ENCODE results near the gene SH3RF3.

The SH3RF3 gene

DNA sequence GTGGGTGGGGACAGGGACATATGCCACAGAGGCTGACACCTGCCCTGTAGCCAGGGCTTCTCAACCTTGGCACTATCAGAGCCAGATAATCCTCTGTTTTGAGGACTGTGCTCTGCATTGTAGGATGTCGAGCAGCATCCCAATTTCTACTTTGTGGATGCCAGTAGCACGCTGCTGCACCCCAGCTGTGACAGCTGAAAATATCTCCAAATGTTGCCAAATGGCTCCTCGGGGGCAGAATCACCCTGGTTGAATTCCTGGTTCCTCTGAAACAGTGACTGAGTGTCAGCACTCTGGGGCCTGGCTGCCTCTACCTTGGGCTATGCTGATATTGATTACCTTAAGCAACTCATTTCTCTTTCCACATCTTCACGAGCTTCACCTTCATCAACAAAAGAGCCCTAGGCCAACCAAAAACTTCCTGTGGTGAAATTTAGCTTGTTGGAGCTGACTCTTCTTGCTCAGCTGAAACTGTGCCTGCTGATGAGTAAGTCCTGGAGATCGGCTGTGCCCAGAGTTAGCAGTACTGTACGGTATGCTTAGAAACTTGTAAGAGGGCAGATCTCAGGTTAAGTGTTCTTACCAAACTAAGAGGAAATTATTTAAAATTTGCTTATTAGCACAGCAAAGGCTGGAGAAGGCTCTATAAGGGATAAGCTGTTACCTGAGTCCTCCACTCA is 346.7 kb downstream of the SH3RF3 start:
- DNase-seq (ENCODE audit: low read depth) = no peak

DNA sequence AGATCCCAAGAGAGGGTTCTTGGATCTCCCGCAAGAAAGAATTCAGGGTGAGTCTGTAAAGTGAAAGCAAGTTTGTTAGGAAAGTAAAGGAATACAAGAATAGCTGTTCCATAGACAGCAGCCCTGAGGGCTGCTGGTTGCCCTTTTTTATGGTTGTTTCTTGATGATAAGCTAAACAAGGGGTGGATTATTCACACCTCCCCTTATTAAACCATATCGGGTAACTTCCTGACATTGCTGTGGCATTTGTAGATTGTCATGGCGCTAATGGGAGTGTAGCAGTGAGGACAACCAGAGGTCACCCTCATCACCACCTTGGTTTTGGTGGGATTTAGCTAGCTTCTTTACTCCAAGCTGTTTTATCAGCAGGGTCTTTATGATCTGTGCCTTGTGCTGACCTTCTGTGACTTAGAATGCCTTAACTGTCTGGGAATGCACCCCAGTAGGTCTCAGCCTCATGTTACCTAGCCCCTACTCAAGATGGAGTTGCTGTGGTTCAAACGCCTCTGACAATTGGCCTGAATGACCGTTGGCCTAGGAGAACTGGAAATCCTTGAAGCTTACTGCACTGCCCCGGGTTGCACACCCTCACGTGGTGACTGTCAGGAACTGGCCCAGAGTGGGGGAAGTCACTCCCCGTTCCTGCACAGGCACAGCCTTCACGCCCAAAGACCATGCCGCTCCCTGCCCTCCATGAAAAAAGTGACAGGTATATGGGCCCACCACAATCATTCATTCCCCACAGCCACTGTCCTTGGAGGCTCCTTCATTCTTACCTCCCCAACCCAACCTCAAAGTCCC is 347.8 kb downstream of the SH3RF3 start:
- no peak for DNase-seq (ENCODE audit: low read depth)

GRCh38 chr2:109478906-109479493 is 350.0 kb downstream of the SH3RF3 start:
- no peak for DNase-seq (ENCODE audit: low read depth)

- no peak for DNase-seq (ENCODE audit: low read depth)
Measured at GRCh38 chr2:109479804-109480203, 350.8 kb downstream of the SH3RF3 start.

GRCh38 chr2:109480486-109481195 is 351.6 kb downstream of the SH3RF3 start:
- no peak for DNase-seq (ENCODE audit: low read depth)

DNA sequence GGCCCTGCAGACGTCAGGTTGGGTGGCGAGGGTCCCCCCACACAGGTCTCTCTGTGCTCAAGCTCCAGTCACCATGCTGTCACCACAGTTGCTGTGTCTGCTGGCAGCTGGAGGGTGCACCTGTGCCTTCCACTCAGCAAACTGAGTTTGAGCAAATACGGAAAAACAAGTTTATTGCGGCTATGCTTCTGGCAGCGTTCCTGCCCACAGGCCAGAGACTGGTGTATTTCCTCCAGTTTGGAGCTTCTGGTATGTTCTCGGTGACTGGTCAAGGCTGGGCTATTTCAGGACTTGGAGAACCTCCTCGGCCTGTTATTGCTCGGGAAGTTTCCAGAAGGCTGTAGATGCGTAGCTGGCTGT is 352.2 kb downstream of the SH3RF3 start:
- no peak for DNase-seq (ENCODE audit: low read depth)

DNA sequence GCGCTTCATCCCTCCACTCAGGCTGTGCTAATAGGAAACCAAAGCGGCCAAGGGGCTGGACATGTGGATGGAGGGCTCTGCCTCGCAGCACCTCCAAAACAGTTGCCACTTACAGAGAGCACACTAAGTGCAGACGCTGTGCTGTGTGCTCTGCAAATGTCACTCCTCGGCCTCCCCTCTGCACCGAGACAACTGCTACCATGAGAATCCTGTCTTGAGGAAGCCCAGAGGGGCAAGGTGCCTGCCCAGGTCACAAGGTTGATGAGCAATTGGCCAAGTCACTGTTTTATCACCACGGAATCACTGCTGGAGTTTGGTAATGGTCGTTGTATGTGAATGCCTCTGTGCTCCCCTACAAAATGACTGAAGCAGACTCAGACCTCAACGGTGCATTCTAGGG is 352.6 kb downstream of the SH3RF3 start:
- no peak for DNase-seq (ENCODE audit: low read depth)

DNA sequence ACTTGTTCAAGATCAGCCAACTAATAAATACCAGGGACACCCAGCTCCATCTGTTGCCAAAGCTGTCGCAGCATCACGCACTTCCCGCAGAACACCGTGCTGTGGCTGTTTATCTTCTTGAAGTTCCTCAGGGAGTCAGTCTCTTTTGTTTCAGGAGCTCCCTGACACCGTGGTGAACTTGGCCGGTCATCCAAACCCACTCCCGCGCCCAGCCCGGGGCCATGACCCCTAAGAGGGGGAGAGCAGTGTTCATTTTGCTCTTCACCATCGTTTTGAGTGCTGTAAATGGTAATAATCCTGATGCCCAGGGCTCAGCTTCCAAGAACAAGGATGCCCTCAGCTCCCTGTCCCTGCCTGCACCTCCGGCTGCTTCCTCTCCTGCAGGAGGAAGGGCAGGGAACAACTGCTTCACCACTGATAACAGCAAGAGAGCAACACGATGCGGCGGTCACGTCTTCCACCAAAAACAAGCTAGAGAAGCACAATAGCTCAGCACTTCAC is 353.4 kb downstream of the SH3RF3 start:
- DNase-seq (ENCODE audit: low read depth) = no peak

DNA sequence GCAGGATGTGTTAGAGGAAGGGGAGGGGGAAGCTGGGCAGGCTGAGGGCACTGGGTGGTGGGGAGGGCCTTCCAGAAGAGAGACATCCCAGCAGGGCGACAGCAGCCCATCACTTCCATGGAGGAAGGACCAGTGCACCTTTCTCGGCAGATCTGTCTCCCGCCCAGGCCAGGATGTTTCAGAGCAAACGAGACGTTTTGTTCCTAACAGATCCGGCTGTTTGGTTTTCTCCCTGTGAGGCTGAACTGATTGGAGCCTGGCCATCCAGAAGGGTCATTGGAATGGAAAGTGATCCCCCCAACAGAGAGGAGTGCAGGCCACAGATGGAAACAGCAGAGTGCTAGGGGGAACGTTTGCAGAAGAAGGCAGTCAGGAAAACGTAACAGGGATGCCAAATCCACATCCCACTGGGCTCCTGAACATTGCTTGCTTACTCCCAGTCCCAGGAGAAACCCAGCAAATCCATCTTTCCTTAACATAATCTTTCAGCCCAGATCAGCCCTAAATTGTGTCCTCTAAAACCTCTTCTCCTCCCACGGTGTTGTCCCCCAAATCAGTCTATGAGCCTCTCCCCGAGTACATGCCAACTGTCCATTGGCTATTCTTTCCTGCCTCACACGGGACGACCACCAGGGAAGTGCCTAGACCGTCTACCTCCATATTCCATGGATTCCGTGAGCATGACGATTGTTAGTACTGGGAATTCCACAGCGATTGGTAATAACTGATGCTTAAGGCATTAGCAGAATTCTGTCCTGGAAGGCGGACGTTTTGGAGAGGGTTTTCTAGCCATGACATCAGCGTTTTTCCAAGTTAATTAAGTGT is 357.9 kb downstream of the SH3RF3 start:
- no peak for DNase-seq (ENCODE audit: low read depth)

DNA sequence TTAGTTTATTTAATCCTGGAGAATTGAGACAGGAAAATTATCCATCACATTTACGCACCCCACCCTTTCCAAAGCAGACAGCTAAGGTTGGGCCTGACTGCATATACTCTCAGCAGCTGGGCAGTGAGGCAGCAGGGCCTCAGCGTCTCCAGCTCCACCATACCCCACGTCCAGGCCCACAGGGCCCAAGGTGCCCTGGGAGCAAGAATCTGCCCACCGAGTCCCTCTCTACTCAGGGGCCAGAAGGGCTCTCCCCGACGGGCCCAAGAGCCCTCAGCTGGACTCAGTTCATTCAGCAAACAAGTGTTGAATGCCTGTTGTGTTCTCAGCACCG is 358.5 kb downstream of the SH3RF3 start:
- no peak for DNase-seq (ENCODE audit: low read depth)

GRCh38 chr2:109487871-109488655 is 359.1 kb downstream of the SH3RF3 start:
- no peak for DNase-seq (ENCODE audit: low read depth)

DNA sequence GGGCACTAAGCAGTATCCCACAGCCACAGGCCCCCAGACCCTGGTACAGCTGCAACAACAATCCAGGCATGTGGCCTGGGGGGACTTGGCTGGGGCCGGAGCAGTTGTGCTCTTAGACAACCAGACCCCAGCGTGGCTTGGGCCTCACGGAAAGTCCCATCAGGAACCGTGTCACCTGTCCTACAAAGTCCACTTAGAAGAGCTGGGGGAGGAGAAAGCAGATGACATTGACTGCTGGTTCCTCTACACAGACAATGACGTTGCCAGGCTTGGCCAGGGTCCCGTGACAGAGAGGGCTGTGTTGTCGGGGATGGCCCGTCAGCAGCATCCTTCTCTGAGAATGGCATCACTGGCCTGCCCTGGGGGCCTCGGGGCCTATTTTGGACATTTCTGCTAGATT is 360.3 kb downstream of the SH3RF3 start:
- DNase-seq (ENCODE audit: low read depth) = no peak

GRCh38 chr2:109493176-109493935 is 364.4 kb downstream of the SH3RF3 start:
- no peak for DNase-seq (ENCODE audit: low read depth)

DNA sequence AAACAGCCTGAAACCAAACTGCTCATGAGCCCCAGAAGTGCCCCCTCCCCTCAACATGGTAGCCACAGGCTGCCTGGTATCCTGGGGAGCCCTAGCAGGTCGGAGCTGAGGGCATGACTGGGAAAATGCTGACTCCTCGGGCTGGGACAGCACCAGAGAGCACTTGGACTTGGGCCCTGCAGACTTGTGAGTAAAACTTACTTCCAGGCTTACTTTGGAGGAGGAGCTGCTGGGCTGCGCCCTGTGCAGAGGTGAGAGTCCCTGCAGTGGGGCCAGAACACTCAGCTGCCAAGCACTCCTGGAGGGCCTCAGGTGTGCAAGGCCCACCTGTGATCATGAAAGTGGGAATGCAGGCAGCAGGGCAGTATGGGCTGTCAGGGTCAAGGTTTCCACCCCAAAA is 365.3 kb downstream of the SH3RF3 start:
- DNase-seq (ENCODE audit: low read depth) = no peak

GRCh38 chr2:109497463-109497862 is 368.5 kb downstream of the SH3RF3 start:
- DNase-seq (ENCODE audit: low read depth) = no peak

- DNase-seq (ENCODE audit: low read depth) = no peak
Measured at GRCh38 chr2:109497911-109498870, 369.2 kb downstream of the SH3RF3 start.

- DNase-seq (ENCODE audit: low read depth) = no peak
Measured at GRCh38 chr2:109498906-109499305, 369.9 kb downstream of the SH3RF3 start.

GRCh38 chr2:109499566-109499965 is 370.6 kb downstream of the SH3RF3 start:
- no peak for DNase-seq (ENCODE audit: low read depth)

DNA sequence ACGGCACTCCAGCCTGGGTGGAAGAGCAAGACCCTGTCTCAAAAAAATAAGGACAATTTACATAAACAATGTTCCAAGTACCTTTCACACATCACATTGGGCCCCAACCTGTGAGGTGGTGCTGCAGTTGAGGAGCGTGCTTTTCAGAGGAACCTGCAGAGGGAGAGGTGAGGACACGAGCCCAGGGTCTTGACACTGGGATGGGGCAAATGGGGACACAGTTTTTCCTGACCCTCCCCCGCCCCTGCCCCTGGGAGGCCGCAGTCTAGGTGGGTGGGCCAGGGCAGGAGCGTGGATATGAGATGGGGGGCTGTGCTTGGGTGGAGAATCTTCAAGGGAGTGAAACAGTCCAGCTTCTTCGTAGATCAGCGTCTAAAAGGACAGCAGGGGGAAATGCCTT is 371.9 kb downstream of the SH3RF3 start:
- DNase-seq (ENCODE audit: low read depth) = no peak

Measured in activated T-cell treated with anti-CD3 and anti-CD28 coated beads for 1 hour (primary cell).